HuH-7.5 (cell line): ENCODE results near the gene PTPRT.
A peak's percentile ranks its signal among the peaks of the same experiment; 100 is the strongest.

Source experiments
- DNase-seq: peaks from one replicate; pipeline ENCODE4 v3.0.0; 2011; ENCODE audit warnings: low spot score

PTPRT gene

GRCh38 chr20:43189554-43190331, at the start of gene PTPRT:
TSS of gene PTPRT (minus strand) at chr20:43189906. CDS start at chr20:43189733, 173 bp downstream.
- DNase-seq: no peak

GRCh38 chr20:43238833-43239232, 49.1 kb upstream of the PTPRT start:
- no peak for DNase-seq

- DNase-seq: no peak
Measured at GRCh38 chr20:43238266-43238665, 48.6 kb upstream of the PTPRT start.

- no peak for DNase-seq
Measured at GRCh38 chr20:43237651-43238168, 48.0 kb upstream of the PTPRT start.

- no peak for DNase-seq
Measured at GRCh38 chr20:43235998-43236397, 46.3 kb upstream of the PTPRT start.

- no peak for DNase-seq
Measured at GRCh38 chr20:43231829-43232228, 42.1 kb upstream of the PTPRT start.

- no peak for DNase-seq
Measured at GRCh38 chr20:43229696-43230095, 40.0 kb upstream of the PTPRT start.

- DNase-seq: no peak
Measured at GRCh38 chr20:43220612-43221011, 30.9 kb upstream of the PTPRT start.

GRCh38 chr20:43210901-43211300, 21.2 kb upstream of the PTPRT start:
- DNase-seq: no peak

GRCh38 chr20:43209831-43210230, 20.1 kb upstream of the PTPRT start:
- DNase-seq: no peak

- no peak for DNase-seq
Measured at GRCh38 chr20:43205699-43206098, 16.0 kb upstream of the PTPRT start.

GRCh38 chr20:43202100-43202499, 12.4 kb upstream of the PTPRT start:
- no peak for DNase-seq

- DNase-seq: no peak
Measured at GRCh38 chr20:43198607-43199006, 8.9 kb upstream of the PTPRT start.

- no peak for DNase-seq
Measured at GRCh38 chr20:43196243-43196642, 6.5 kb upstream of the PTPRT start.

GRCh38 chr20:43194137-43194536, 4.4 kb upstream of the PTPRT start:
- DNase-seq: no peak

- DNase-seq: no peak
Measured at GRCh38 chr20:43193443-43193842, 3.7 kb upstream of the PTPRT start.

- DNase-seq: peak; percentile 82
Measured at GRCh38 chr20:43191946-43192863, 2.5 kb upstream of the PTPRT start.

- DNase-seq: no peak
Measured at GRCh38 chr20:43191143-43191542, 1.4 kb upstream of the PTPRT start.

GRCh38 chr20:43190332-43190953, 737 bp upstream of the PTPRT start:
- DNase-seq: no peak

GRCh38 chr20:43188861-43189553, 699 bp downstream of the PTPRT start:
- DNase-seq: no peak

- DNase-seq: no peak
Measured at GRCh38 chr20:43188234-43188653, 1.5 kb downstream of the PTPRT start.
